ENCODE measurements around the gene ZNF653.

ZNF653 gene

DNA sequence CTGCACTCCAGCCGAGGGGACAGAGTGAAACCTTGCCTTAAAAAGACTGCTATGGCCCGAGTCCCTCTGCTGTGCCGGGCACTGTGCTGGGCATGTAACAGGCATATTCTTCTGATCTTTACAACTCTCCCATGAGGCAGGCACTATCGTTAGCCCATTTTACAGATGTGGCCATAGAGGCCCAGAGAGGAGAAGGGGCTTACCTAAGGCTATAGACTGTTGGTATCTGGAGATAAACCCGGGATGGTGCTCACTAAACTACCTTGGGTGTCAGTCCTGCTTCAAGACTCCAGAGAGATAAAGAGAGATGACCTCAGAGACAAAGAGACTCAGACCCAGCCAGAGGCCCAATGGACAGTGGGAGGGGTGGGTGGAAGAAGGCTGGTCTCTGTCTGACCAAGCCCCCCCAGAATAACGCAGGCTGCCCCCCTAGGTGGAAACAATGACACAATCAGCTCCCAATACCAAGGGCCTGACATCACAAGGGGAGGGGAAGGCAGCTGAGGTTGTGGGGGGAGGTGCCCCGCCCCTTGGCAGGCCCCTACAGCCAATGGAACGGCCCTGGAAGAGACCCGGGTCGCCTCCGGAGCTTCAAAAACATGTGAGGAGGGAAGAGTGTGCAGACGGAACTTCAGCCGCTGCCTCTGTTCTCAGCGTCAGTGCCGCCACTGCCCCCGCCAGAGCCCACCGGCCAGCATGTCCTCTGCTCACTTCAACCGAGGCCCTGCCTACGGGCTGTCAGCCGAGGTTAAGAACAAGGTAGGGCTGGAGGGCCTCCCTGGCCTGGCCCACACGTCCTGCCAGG is 32.8 kb upstream of the ZNF653 start, which contains the start of gene CNN1:
TSS of gene CNN1 (plus strand) at position 620 of the 805 bp plus-strand sequence. CDS start at position 697, 77 bp downstream.
- H3K36me3 Mint-ChIP-seq (ENCODE audit: insufficient read depth) = no peaks in the 10 kb centered on the region
- no peak within 1 kb of the TSS for H3K27ac Mint-ChIP-seq (ENCODE audit: low read depth)
- no peak for ATAC-seq (replicated peaks; ENCODE audit: extremely low read depth, poor library complexity, severe bottlenecking)
- H3K4me1 Mint-ChIP-seq = peaks cover 13% of the 10 kb centered on the region
- peaks cover 24% of the 10 kb centered on the region for H3K27me3 Mint-ChIP-seq
- no peaks in the 10 kb centered on the region for H3K9me3 Mint-ChIP-seq
- no peak within 1 kb of the TSS for H3K4me3 Mint-ChIP-seq
- no peak for DNase-seq (ENCODE audit: low spot score in 2 of 2)

- H3K27me3 Mint-ChIP-seq = peaks cover 24% of the 10 kb centered on the region
- DNase-seq (ENCODE audit: low spot score in 2 of 2) = peak; percentile 69
- H3K9me3 Mint-ChIP-seq = no peaks in the 10 kb centered on the region
- H3K4me1 Mint-ChIP-seq = peaks cover 13% of the 10 kb centered on the region
- no peaks in the 10 kb centered on the region for H3K36me3 Mint-ChIP-seq (ENCODE audit: insufficient read depth)
- ATAC-seq (replicated peaks; ENCODE audit: extremely low read depth, poor library complexity, severe bottlenecking) = peak; percentile 77
- H3K4me3 Mint-ChIP-seq = peak overlapping the region; percentile 74
- peak overlapping the region; percentile 70 for H3K27ac Mint-ChIP-seq (ENCODE audit: low read depth)
Measured at GRCh38 chr19:11535792-11536595, 30.4 kb upstream of the ZNF653 start.

- peak overlapping the region; percentile 3 for H3K4me3 Mint-ChIP-seq
- peak overlapping the region; percentile 46 for H3K27ac Mint-ChIP-seq (ENCODE audit: low read depth)
- ATAC-seq (replicated peaks; ENCODE audit: extremely low read depth, poor library complexity, severe bottlenecking) (no peak), DNase-seq (ENCODE audit: low spot score in 2 of 2) (no peak)
- no peaks in the 10 kb centered on the region for H3K9me3 Mint-ChIP-seq
- peaks cover 13% of the 10 kb centered on the region for H3K4me1 Mint-ChIP-seq
- H3K27me3 Mint-ChIP-seq = peaks cover 16% of the 10 kb centered on the region
- no peaks in the 10 kb centered on the region for H3K36me3 Mint-ChIP-seq (ENCODE audit: insufficient read depth)
Measured at GRCh38 chr19:11534948-11535347, 29.3 kb upstream of the ZNF653 start.

DNA sequence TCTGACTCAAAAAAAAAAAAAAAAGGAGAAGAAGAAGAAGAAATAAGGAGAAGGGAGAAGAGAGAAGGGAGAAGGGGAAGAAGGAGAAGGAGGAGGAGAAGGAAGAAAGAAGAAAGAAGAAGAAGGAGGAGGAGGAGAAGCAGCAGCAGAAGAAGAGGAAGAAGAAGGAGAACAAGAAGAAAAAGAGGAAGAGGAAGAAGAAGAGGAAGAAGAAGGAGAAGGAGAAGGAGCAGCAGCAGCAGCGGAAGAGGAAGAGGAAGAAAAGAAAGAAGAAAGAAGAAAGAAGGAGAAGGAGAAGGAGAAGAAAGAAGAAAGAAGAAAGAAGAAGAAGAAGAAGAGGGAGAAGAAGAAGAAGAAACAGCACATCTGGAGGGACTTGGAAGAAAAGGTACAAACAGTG is 28.9 kb upstream of the ZNF653 start:
- ATAC-seq (replicated peaks; ENCODE audit: extremely low read depth, poor library complexity, severe bottlenecking) (no peak), DNase-seq (ENCODE audit: low spot score in 2 of 2) (no peak)
- peaks cover 12% of the 10 kb centered on the region for H3K27me3 Mint-ChIP-seq
- peaks cover 13% of the 10 kb centered on the region for H3K4me1 Mint-ChIP-seq
- peak overlapping the region; percentile 46 for H3K27ac Mint-ChIP-seq (ENCODE audit: low read depth)
- no peaks in the 10 kb centered on the region for H3K36me3 Mint-ChIP-seq (ENCODE audit: insufficient read depth)
- H3K9me3 Mint-ChIP-seq = no peaks in the 10 kb centered on the region
- peak overlapping the region; percentile 3 for H3K4me3 Mint-ChIP-seq

GRCh38 chr19:11530432-11530831 is 24.8 kb upstream of the ZNF653 start:
- Mint-ChIP-seq H3K4me1 (peaks cover 30% of the 10 kb centered on the region), H3K27ac (ENCODE audit: low read depth) (no peak overlapping the region), H3K9me3 (no peaks in the 10 kb centered on the region), H3K27me3 (no peaks in the 10 kb centered on the region), H3K36me3 (ENCODE audit: insufficient read depth) (peaks cover 8% of the 10 kb centered on the region), H3K4me3 (no peak overlapping the region)
- ATAC-seq (replicated peaks; ENCODE audit: extremely low read depth, poor library complexity, severe bottlenecking) (no peak), DNase-seq (ENCODE audit: low spot score in 2 of 2) (no peak)

DNA sequence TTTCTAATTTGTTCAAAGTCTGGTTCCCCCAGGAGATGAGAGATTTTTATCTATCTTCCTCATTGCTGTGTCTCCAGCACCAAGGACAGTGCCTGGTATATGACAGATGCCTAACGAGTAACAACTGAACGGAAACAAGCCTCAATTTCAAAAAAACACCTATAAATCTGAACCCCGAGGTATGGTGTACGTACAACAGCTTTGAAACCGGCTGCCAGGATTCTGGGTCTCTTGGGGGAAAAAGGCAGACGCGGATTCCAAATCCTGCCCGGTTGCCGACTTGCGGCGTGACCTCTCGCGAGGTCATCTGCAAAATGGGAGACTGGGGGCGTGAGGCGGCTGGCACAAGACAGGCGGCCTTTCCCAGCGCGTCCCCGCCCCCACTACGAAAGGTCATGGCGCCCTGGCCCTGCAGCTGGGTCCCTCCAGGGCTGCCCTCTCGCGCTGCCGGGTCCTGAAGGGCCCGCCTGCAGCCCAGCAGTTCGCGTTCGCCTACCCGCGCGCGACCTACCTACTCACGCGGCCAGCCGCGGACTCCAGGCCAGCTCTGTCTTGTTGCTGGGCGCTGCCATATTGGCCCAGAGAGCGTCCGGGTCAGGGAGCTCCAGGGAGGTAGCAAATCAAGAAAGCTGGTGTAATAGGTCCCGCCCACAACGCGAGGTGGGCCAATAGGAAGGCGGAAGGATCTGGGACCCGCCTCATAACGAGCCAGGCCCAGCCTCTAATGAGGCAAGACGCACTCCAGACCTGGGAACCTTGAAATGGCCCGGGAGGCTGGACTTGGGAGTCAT is 23.1 kb upstream of the ZNF653 start, which contains the start of gene ECSIT:
TSS of gene ECSIT (minus strand) at position 584 of the 791 bp plus-strand sequence. CDS start 9,964 bp downstream, outside the sequence.
- H3K36me3 Mint-ChIP-seq (ENCODE audit: insufficient read depth) = peaks cover 13% of the 10 kb centered on the region
- peak within 1 kb of the TSS; percentile 95 for H3K4me3 Mint-ChIP-seq
- DNase-seq (ENCODE audit: low spot score in 2 of 2) (peak; percentile 83 to 88), ATAC-seq (replicated peaks; ENCODE audit: extremely low read depth, poor library complexity, severe bottlenecking) (peak; percentile 99)
- peak within 1 kb of the TSS; percentile 91 for H3K27ac Mint-ChIP-seq (ENCODE audit: low read depth)
- H3K9me3 Mint-ChIP-seq = no peaks in the 10 kb centered on the region
- no peaks in the 10 kb centered on the region for H3K27me3 Mint-ChIP-seq
- H3K4me1 Mint-ChIP-seq = peaks cover 22% of the 10 kb centered on the region

- no peaks in the 10 kb centered on the region for H3K27me3 Mint-ChIP-seq
- H3K36me3 Mint-ChIP-seq (ENCODE audit: insufficient read depth) = peaks cover 16% of the 10 kb centered on the region
- H3K4me1 Mint-ChIP-seq = no peaks in the 10 kb centered on the region
Measured at GRCh38 chr19:11519138-11519537, 13.5 kb upstream of the ZNF653 start.

DNA sequence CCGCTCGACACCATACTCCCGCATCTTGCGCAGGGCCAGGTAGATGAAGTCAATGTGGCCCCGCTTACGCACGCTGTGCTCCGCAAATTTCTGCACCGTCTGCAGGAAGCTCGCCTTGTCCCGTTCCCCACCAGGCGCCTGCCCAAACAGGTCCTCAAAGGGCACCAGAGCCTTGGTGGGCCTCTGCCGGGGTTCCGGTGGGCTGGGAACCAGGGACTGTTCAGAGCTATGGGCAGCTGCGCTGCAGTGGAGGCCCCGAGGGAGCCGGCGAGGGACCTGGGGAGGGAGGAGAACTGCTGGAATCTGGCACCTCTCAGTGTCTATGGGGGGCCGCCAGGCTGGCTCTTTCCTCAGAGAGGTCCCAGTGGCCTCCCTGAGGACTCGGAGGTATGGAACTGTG is 8.3 kb upstream of the ZNF653 start:
- ATAC-seq (replicated peaks; ENCODE audit: extremely low read depth, poor library complexity, severe bottlenecking) = no peak
- Mint-ChIP-seq H3K4me1 (no peaks in the 10 kb centered on the region), H3K9me3 (no peaks in the 10 kb centered on the region), H3K27me3 (no peaks in the 10 kb centered on the region), H3K4me3 (no peak overlapping the region), H3K36me3 (ENCODE audit: insufficient read depth) (peaks cover 28% of the 10 kb centered on the region), H3K27ac (ENCODE audit: low read depth) (no peak overlapping the region)
- no peak for DNase-seq (ENCODE audit: low spot score in 2 of 2)

More at GRCh38 chr19:11519138-11519537, 13.5 kb upstream of the ZNF653 start:
- DNase-seq (ENCODE audit: low spot score in 2 of 2) (no peak), ATAC-seq (replicated peaks; ENCODE audit: extremely low read depth, poor library complexity, severe bottlenecking) (no peak)
- H3K27ac Mint-ChIP-seq (ENCODE audit: low read depth) = no peak overlapping the region
- no peaks in the 10 kb centered on the region for H3K9me3 Mint-ChIP-seq
- no peak overlapping the region for H3K4me3 Mint-ChIP-seq

DNA sequence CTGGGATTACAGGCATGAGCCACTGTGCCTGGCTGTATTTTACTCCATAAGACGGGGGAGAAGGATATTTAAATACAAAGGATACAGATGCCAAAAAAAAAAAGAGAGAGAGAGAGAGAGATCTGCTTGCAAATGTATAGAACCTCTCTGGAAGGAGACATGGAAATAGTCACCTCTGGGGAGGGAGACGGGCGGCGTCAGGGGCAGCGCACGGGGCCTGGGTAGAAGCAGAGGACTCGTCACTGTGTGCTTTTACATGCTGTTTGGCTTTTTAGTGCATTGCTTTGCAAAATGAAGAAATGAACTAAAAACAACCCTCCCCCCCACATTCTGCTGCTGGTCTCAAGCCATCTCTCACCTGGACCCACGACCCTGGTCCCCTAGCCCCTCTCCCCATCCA is 4.8 kb upstream of the ZNF653 start:
- peaks cover 14% of the 10 kb centered on the region for H3K4me1 Mint-ChIP-seq
- no peak overlapping the region for H3K27ac Mint-ChIP-seq (ENCODE audit: low read depth)
- H3K27me3 Mint-ChIP-seq = no peaks in the 10 kb centered on the region
- H3K36me3 Mint-ChIP-seq (ENCODE audit: insufficient read depth) = peaks cover 30% of the 10 kb centered on the region
- no peak overlapping the region for H3K4me3 Mint-ChIP-seq
- DNase-seq (ENCODE audit: low spot score in 2 of 2) = no peak
- H3K9me3 Mint-ChIP-seq = no peaks in the 10 kb centered on the region
- ATAC-seq (replicated peaks; ENCODE audit: extremely low read depth, poor library complexity, severe bottlenecking) = no peak

GRCh38 chr19:11507370-11508078 is 1.9 kb upstream of the ZNF653 start:
- Mint-ChIP-seq H3K4me1 (peaks cover 29% of the 10 kb centered on the region), H3K4me3 (peak overlapping the region; percentile 88), H3K27me3 (no peaks in the 10 kb centered on the region), H3K9me3 (no peaks in the 10 kb centered on the region), H3K36me3 (ENCODE audit: insufficient read depth) (peaks cover 24% of the 10 kb centered on the region), H3K27ac (ENCODE audit: low read depth) (peak overlapping the region; percentile 49)
- ATAC-seq (replicated peaks; ENCODE audit: extremely low read depth, poor library complexity, severe bottlenecking) (no peak), DNase-seq (ENCODE audit: low spot score in 2 of 2) (no peak)

- no peak for ATAC-seq (replicated peaks; ENCODE audit: extremely low read depth, poor library complexity, severe bottlenecking)
- Mint-ChIP-seq H3K27me3 (no peaks in the 10 kb centered on the region), H3K27ac (ENCODE audit: low read depth) (peak overlapping the region; percentile 97), H3K4me3 (peak overlapping the region; percentile 88), H3K36me3 (ENCODE audit: insufficient read depth) (peaks cover 24% of the 10 kb centered on the region), H3K4me1 (peaks cover 29% of the 10 kb centered on the region), H3K9me3 (no peaks in the 10 kb centered on the region)
- no peak for DNase-seq (ENCODE audit: low spot score in 2 of 2)
Measured at GRCh38 chr19:11506967-11507366, 1.3 kb upstream of the ZNF653 start.
